ENCODE measurements around the gene PLCH2.

PLCH2 gene

GRCh38 chr1:2479186-2479585 is 3.1 kb downstream of the PLCH2 start:
- no peak for DNase-seq

- DNase-seq = no peak
Observed at GRCh38 chr1:2479618-2480017, 3.5 kb downstream of the PLCH2 start.

DNA sequence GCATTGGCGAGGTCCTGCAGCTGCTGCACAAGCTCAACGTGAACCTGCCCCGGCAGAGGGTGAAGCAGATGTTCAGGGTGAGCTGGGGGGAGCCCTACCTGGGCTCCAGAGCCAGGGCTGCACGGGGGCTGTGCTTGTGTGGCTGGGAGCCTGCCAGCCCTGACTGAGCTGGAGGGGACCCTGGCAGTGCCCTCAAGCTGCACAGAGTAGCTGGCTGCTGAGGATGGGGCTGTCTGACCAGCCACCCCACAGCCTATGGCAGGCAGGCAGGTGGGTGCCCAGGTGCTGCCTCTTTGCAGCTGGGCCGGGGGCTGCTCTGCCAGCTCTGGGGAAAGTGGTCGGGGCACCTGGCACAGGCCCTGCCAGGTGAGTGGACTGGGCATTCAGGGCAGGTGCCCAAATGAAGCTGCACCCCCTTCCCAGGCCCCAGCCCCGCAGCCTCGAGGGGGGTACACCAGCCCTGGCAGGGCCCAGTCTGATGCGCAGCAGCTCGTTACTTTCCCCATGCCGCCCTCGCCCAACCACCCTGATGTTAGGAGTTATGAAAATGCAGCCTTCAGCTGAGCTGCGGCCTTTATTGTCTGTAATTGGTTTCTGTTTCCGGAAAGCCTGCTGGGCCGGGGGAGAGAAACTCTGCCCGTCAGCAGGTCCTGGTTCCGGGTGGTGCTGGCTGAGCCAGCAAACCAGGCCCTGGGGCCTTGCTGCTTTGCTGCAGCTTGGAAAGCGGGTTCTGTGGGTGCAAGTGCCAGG is 4.3 kb downstream of the PLCH2 start:
- no peak for DNase-seq

- DNase-seq = no peak
Observed at GRCh38 chr1:2480986-2481364, 4.9 kb downstream of the PLCH2 start.

DNA sequence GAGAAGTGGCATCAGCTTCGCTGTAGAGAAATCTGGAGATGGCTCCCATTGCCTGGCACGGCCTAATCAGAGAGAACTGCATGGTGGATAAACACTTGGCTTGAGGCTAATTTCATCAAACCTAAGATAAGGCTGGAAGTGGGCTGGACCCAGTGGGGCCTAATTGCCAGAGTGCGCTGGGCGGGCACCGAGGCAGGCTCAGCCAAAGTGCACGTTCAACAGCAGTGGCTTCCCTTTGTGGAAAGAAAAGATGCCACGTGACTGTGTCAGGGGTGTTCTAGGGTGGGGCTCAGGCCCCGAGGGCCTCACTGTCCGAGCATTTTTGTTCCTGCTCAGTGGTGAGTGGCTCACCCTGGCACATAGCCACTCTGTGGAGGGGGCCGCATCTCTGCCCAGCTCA is 5.8 kb downstream of the PLCH2 start:
- DNase-seq = no peak

DNA sequence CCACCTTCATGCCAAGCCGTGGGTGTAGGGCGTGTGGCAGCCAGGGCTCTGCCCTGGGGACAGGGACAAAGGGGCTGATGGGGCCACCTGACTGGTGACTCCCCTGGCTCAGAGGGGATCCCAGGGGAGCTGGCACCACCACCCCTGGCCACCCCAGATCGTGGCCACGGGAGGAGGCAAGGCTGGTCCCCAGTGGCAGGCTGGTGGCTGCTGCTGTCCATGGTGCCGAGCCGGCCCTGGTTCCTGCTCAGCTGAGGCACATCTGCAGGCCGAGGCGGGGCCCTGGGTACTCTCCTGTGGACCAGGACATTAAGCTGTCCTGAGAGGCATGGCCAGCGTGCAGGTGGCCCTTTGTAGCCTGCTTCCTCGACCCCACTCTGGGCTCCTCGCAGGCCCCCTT is 6.5 kb downstream of the PLCH2 start:
- no peak for DNase-seq

DNA sequence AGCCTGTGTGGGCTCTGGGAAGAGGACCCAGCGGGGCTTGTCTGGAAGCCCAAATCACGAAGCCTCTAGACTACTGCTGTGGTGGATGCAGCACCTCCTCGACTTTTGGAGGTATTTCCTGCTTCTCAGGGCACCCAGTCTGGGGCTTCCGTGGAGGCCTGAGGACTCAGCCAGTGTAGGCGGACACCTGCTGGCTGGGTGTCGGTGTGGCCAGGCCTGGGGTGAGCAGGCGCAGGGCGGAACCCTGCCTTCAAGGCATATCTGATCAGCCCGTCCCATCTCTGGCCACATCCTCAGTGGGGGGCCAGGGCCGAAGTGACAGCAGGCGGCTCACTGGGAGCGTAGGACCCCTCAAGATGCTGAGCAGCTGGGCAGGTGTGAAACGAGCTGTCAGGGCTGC is 6.9 kb downstream of the PLCH2 start:
- DNase-seq = no peak

GRCh38 chr1:2483970-2484369 is 7.9 kb downstream of the PLCH2 start:
- no peak for DNase-seq

DNA sequence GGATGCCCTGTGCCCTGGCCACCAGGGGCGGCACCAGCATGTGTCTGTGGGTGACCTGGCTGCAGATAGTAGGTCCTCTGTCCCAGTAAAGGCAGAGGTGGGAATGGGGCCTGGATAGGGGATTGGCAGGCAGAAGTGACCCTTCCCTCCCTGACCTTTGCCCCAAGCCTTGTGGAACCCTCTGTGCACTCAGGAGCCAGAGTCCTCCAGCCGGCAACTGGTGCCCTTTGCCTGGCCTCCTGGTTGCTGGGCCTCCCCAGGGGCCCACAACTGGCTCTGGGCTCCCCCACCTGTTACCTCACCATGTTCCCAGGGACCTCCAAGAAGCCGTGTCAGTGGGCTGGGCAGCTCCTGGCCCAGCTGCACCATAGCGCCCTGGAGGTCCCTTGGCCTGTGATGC is 10.0 kb downstream of the PLCH2 start:
- no peak for DNase-seq

GRCh38 chr1:2486558-2486957 is 10.5 kb downstream of the PLCH2 start:
- DNase-seq = no peak

- DNase-seq = no peak
Observed at GRCh38 chr1:2488688-2489087, 12.6 kb downstream of the PLCH2 start.

- no peak for DNase-seq
Observed at GRCh38 chr1:2489615-2490014, 13.5 kb downstream of the PLCH2 start.

DNA sequence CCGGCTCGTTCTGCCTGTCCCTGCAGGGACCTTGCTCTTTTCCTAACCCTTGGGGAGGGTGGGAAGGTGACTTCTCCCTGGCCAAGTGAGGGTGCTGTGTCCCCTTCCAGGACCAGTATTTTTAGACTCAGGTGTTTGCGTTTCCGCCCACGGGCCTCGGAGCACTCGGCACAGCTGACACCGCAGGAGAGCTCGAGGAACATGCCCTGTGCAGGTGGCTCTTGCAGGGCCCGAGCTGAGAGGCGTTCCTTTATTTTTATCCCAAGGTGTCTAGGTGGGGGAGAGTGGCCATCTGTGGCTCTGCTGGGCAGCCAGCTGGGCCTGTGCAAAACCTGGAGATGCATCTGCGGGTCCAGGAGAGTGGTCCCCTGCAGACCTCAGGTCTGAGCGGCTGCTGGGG is 16.0 kb downstream of the PLCH2 start:
- no peak for DNase-seq

DNA sequence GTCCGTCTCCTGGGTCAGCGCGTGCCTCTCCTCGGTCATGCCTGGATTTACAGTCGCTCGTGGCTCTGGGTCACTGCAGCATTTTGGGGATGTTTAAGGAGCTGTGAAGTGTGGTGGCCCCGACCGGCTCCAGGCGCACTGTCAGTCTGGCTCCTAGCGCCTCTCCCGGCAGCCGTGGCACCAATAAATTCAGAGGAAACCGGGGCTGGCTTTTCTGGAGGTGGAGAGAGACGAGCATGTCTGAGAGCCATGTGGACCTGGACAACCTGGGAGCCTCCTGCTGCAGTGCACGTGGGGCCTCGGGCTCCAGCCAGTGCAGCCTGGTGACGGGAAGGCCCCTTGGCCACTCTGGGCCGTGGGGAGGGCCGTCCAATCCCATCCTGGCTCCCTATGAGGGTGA is 17.1 kb downstream of the PLCH2 start:
- no peak for DNase-seq

GRCh38 chr1:2493691-2494322 is 17.7 kb downstream of the PLCH2 start:
- peak; percentile 94 for DNase-seq

DNA sequence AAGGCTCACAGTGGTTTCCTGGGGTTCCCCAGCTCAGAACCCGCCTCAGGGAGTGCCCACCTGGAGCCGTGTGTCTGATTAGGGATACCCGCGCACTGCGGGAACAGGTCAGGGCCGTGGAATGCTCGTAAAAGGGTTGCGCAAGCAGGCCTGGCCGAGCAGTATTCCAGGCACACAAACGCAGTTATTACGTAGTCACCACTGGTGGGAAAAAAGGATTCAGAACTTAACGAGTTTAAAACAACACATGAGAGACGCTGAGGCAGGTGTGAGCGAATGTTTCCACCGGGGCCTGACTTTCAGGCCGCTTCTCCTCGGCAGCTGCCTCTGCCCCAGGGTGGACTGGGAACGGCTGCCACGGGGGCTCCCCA is 18.2 kb downstream of the PLCH2 start:
- no peak for DNase-seq

- no peak for DNase-seq
Observed at GRCh38 chr1:2495026-2495425, 18.9 kb downstream of the PLCH2 start.

DNA sequence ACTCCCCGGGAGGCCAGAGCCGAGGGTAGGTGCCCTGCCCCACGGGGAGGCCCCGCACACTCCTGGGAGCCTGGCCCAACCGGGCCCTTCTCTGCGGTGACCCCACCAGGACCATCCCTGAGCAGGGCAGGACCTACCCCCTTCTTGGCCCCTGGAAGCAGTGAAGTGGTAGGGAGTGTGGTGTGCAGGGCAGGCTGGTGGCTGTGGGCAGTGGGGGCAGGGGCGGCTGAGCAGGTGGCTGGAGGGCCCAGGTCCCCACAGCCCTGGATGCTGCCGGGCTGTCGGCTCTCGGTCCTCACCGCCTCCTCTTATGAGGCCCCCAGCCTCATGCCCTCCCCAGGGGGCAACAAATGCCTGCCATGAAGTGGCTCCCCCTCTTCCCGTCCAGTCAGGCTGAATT is 19.5 kb downstream of the PLCH2 start:
- no peak for DNase-seq

GRCh38 chr1:2496087-2496622 is 20.1 kb downstream of the PLCH2 start:
- DNase-seq = no peak

DNA sequence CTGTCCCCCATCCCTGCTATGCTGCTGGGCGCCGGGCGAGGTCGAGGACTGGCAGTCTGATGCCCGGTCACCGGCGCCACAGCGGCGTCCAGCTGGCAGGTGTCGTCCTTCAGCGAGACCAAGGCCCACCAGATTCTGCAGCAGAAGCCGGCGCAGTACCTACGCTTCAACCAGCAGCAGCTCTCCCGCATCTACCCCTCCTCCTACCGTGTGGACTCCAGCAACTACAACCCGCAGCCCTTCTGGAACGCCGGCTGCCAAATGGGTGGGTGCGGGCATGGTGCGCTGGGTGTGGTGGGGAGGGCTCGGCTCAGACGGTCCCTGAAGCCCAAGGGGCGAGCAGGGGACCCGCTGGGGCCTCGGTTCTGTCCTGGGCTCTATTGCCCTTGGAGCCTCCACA is 20.7 kb downstream of the PLCH2 start:
- no peak for DNase-seq

DNA sequence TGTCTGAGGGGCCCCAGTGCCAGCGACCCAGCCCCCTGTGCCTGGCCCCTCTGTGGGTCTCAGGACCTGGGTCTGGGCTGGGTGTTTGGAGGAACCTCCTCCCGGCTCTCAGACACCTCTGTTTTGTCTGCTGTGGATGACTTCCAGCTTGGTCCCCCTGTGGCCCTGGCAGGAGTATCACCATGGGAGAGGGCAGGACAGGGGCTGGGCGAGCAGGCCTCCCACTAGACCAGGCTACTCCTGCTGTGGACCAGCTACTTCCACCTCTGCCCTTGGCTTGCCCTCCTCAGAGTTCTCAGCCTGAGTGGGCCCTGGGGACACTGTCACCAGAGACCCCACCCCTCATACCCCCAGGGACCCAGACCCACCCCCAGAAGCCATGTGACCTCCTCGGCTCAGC is 21.8 kb downstream of the PLCH2 start:
- DNase-seq = no peak

DNA sequence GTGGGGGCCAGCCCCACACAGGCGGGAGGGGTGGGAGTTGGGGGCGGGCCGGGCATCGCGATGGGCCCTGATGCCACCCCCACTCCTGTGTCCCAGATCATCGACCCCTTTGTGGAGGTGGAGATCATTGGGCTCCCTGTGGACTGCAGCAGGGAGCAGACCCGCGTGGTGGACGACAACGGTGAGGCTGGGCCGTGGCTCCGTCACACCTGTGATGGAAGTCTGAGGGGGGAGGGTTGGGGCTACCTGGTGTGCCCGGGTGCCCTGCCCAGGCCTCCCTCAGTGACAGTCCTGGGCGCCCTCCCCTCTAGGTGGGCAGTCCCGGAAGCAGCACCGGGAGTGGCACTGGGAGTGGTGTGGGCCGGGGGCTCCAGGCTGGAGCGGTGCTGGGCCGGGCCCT is 22.6 kb downstream of the PLCH2 start:
- no peak for DNase-seq

GRCh38 chr1:2499260-2499659 is 23.2 kb downstream of the PLCH2 start:
- no peak for DNase-seq

DNA sequence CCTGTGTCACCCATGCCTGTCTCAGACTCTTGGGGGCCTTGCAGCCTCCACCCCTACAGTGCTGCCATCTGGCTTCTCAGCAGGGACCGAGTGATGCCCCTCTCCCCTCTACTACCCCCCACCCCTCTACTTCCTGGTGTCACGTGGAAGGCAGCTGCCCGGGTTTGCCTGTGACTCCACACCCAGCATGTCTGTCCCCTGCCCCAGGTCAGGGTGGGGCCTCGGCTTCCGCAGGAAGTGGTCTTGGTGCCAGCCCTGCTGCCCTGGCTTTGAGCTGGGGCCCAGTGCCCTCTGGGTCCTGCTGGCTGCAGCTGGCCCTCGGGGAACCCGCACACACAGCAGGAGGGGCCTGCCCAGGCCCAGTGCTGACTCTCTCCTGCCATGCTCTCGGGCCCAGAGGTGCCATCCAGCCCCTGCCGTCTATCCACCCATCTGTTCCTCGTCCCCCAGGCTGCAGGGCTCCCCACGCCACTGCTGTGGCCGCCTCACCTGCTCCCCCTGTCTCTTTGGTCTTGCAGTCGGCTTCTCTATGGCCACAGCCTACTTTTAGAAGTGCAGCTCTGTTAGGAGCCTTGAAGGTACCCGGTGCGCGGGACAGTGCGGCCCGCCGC is 24.0 kb downstream of the PLCH2 start:
- DNase-seq = no peak
